CD4-positive, alpha-beta T cell treated with Interleukin-15 for 4 hours (primary cell): ENCODE results near the gene ABR.
"Not testable (repeated sequence)": the region's sequence is repeated elsewhere in the genome, so short reads cannot be mapped to it uniquely, and the experiment has no call there.

Experiments used
- DNase-seq: peaks from one replicate; pipeline ENCODE4 v3.0.0-alpha.2; 2020; ENCODE audit warnings: low spot score

ABR gene

DNA sequence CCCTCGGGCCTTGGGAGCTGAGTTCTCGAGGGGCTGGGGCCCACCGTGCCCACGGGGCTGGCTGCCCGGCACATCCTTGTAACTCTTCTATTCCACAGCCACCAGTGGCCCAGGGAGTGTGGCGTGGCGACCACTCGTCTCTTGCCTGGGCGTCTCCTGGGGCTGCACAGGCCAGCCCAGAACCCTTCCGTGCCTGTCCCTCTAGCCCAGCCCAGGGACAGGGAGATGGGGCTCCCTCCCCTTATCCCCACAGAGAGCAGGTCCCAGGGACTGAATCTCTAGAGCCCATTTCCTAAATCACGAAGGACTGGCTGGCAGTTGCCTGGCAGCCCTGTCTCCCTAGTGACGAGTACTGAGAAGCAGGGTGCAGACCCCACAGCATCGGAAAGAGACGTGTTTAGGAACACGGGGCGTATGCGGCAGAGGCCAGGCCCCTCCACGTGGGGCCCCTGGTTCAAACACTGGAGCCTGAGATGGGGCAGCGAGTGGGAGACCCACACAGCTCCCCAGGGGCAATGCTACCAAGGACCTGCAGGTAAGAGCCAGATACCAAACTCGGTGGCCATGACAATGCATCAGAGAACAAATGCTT is 131.8 kb downstream of the ABR start:
- no peak for DNase-seq

DNA sequence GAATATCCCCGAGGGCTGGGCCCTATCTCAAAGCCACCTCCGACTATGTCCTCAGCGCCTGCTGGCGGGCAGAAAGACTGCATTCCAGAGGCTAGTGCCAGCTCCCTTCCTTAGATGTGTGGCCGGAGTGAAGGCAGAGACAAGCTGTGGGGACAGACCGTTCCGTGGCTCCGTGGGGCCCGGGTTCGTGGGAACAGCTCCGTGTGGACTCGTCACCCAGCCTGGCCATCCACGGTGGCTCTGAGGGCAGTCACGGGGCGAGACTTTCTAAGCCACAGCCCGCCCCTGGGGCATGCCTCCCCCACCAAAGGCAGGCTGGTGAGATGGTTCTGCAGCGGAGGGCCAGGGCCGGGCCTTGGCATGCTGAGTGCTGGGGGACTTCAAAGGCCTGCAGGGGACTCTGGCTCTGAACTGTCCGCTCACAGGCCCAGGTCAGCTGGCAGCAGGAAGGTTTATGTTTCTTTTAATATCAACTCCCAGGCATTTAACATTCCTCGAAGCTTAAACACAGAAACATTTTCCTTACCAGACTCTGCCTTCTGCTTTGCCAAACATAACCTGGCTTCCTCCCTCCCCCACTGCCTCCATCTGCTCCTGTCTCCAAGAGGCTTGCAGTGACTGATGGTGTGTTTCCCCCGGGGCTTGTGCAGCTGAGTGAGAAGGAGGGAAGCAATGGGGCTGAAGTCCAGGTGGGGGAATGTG is 132.5 kb downstream of the ABR start:
- DNase-seq, result no peak

DNA sequence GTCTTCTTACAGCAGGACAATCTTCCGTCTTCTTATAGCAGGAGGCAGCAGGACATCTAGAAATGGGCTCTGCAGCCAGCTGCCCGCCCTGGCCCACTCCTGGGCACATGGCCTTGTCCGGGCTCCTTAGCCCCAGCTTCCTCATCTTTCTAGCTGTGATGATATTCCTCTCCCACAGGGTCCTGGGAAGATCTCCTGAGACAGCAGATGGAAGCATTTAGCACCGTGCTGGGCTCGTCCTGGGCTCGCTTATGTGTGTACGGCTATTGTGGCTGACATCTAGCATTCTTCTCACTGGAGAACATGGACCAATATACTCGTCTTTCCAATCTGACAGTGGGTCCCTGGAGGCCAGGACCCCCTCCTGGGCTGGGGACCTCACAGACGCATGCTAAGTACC is 134.3 kb downstream of the ABR start:
- no peak for DNase-seq

DNA sequence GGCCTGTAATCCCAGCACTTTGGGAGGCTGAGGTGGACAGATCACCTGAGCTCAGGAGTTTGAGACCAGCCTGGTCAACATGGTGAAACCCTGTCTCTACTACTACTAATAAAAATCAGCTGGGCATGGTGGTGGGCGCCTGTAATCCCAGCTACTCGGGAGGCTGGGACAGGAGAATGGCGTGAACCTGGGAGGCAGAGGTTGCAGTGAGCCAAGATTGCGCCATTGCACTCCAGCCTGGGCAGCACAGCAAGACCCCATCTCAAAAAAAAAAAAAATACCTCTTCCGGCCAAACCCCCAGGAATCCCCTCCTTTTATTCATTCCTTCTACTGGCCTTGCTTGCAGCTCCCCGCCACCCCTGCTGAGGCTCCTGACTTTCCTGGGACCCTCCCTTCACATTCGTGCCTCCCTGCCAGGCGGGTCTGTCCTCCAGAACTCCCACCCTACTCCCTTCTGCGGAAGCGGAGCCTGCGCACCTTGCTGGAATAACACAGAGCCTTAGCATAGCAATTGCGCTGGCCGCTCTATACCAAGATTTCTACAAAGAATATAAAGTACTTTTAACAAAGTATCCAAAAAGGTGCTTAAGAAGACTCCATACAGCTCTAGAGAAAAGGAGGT is 135.3 kb downstream of the ABR start:
- DNase-seq, result not testable (repeated sequence)

DNA sequence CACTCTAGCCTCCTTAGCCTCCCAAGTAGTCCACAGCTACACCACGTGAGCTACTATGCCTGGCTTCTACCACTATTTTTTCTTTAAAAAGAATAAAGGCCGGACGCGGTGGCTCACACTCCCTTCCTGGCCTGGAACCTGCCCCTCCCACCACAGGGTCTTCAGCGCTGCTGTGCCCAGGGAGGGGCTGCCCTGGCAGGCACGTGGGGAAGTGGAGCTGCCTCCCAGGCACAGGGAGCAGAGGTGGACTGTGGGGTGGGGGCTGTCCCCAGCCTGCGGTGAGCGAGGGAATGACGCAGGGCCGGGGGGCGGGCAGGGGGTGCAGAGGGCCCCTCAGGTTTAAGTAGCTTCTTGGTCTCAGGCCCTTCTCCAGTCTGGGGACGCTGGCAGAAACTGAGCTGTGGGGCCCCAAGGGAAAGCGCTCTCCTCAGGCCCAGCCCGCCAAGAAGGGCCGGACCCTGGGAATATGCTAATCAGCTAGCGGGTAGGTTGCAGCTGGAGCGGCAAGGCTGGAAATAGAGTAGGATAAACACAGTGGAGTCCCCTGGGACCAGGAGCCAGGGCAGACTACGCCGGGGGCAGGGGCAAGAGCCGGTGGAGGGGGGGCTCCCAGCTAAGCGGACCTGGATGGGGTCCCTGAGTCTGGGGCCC is 136.1 kb downstream of the ABR start:
- no peak for DNase-seq

DNA sequence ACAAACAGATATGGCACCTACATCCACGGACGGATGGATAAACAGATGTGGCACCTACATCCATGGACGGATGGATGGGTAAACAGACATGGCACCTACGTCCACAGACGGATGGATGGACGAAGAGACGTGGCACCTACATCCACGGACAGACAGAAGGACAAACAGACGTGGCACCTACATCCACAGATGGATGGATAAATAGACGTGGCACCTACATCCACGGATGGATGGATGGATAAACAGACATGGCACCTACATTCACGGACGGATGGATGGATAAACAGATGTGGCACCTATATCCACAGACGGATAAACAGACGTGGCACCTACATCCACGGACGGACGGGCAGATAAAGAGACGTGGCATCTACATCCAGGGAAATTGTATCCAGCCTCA is 137.3 kb downstream of the ABR start:
- no peak for DNase-seq

DNA sequence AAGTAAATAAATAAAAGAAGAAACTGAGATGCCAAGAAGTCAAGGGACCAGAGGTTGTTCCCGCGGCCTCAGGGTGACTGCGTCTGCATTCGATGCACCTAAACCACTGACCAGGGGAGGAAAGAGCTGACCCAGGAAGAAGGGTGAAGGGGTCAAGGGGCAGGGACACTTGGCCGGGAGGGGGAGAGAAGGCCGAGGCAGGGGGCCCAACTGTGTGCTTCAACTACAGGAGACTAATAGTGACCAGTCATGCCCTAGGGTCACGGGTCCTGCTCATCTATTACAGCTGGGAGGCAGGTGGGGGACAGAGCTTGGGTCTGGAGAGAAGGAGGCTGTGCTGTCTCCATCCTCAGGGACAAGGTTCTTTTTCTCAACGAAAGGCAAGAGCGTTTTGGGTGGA is 138.0 kb downstream of the ABR start:
- DNase-seq, result no peak

DNA sequence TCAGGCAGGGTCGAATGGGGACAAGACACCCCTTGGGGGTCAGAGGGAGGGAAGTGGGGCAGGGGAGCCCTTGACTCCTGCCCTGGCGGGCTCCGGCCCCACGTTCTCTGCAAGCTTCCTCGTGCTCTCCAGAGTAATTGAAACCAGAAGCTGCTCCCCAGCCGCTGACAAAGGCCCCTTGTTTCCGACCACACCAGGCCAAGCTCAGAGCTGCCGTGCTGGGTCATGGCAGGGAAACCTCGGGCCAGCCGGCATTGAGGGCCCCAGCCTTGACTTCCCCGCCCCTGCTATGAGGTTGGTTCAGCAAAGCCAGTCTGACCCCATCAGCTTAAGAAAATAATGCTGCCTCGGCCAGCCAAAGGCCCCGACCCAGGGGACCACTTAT is 139.6 kb downstream of the ABR start:
- DNase-seq, result no peak

DNA sequence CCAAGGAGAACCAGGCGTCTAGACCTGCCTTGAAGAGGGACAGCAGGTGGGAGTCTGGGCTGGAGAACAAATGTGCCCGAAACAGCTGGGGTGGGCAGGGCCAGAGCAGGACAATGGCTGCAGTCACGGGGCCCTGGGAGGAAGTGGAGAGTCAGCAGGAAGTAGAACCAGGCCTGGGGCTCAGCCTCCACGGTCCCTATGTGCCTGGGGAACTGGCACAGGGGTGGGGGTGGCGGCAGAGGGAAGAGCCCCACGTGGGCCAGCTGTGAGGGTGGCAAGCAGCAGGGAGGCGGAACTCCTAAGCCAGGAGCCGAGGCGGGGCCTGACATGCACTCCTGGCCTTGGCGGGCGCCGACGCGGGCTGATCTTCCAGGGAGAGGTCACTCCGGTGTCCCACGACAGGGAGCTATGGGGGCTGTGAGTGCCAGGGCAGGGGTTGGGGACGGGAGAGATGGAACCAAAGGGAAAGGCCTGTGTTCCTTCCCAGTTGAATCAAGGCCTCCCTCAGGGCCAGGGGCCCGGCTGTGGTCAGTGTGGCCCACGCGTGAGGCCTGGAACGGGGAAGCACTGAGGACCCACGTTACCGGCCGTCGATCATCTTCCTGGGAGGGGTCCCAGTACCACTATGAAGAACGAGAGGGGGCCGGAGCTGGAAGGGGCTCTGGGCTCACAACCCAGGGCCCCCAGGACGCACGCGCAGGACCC is 140.1 kb downstream of the ABR start:
- no peak for DNase-seq

DNA sequence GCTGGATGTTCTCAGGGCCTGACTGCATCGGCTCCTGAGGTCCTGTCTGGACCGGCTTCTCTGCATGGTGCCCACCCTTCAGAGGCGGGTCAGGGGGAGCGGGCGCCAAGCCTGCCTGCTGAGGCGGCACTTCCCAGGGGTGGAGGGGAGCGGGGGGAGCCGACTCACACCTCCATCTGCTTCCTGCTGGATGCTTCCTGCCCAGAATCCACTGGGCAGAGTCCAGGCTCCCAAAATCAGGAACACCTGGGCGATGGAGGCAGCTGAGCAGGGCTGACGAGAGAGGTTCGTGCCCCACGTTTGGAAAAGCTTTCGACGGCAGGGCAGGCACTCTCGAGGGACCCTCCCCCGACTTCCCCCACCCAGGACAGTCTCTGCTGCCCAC is 140.7 kb downstream of the ABR start:
- DNase-seq, result no peak

DNA sequence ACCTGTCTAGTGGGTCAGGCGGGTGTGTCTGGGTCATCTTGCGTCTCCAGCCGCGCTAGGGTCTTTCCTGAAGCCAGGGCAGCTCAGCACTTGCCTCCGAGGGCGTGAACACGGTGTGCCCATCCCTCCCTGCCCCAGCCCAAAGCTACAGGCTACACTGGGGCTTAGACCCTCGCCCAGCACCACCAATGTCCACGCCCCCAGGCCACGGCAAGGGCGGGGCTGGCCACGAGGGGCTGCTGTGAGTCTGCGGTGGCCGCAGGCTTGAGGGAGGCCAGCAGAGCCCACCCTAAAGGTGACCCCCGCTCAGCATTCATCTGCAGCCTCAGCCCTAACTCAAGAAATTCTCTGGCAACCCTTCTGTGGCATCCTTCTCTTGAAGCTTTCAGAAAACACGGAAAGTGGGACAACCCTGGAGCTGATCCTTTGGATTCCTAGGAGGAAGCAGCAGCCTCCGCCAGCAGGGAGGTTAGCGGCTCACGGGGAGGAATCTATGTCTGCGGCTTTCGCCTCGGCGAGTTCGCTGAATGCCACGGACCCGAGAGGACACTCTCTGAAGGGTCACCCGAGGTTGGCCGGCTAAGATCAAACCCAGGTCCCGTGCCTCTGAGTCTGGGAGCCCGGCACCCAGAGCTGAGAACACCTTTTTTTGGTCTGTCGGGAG is 141.2 kb downstream of the ABR start:
- no peak for DNase-seq

DNA sequence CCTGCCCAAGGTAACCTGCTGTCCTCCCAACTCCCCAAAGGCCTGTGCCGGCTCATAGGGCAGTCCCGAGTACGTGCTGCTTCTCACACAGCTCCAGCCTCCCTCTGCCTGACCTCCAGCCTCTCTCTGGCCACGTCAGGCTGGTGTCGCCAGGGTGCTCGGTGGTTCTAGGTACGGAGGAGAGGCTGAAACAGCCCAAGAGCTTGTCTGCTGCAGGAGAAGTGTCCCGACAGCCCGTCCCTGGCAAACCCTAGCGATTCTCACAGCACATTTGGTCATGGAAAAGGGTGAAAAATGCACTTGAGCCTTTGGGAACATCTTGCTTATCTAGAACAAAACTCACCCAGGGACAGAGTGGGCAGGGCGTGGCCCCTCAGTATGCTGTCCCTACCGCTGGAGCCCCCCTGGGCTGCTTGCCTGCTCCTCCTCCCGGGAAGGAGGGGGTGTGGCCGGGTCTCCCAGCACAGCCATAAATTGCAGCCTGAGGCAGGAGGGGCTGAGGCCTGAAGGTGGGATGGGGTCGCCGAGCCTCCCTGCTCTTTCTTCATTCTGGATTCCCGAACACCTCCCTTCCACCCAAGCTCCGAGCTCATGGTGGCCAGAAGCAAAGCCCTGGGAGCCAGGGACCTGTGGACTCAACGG is 142.4 kb downstream of the ABR start:
- no peak for DNase-seq

DNA sequence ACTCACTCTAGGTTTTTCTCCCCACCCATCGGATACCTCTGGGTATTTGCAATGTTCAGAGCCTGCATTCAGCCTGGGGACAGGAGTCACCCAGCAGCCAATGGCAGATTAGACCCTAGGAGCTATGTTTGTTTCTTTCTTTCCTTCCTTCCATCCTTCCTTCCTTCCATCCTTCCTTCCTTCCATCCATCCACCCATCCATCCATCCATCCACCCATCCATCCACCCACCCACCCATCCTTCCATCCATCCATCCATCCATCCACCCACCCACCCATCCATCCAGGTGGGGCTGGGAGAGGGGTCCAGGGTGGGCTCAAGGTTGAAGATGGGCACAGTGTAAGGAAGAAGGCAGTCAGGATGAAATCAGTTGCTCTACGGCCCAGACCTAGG is 142.9 kb downstream of the ABR start:
- no peak for DNase-seq

DNA sequence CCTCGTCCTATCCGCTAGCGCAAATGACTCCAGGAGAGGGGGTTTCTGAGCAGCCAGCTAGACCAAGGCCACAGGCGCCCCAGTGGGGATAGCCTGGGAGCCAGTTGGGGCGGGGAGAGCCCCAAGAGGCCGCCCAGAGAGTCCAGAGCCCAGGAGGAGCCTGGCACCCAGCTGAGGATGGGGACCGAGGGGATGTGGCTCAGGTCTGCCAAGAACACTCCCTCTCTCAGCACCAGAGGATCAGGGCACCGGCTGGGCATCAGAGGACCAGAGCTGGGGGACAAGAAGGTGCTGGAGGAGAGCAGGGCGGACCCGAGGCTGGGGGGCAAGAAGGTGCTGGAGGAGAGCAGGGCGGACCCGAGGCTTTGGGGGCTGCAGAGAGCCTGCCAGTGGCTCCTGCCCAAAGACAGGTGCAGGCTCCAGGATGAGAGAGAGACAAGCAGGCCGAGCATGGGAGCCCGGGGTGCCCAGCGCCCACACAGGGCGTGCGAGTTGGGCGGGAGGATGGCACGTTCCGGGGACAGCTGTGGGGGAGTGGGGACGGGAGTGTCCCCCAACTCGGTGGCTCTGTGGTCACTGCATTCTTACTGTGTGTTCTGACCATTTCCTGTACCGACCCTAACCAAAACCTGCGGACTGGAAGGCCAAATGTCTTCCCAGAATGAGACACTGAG is 143.5 kb downstream of the ABR start:
- DNase-seq, result no peak

DNA sequence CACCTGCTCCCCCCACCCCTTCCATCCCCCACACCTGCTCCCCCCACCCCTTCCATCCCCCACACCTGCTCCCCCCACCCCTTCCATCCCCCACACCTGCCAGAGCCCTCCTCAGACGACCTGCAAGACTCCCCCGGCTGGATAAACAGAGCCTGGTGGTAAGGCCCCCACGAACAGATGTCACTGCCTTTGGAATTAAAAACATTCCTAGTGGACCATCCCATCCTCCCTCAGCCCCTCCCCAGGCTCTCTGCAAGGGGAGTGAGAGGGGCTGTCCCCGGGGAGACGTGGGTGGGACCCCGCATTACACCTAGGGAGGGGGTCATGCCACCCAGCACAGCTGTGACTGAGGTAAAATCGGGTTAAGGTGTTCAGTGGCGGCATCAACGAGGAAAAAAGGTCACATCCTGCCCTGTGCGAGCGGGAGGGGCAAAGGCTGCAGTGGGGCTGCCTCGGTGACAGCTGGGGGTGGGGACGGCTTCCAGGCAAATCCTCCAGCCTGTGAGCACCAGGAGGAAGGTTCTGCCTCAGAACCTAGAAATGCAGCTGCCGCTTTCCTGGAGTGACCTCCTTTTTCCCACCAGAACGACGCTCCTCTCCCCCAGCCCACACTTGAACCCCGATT is 144.1 kb downstream of the ABR start:
- DNase-seq, result no peak

DNA sequence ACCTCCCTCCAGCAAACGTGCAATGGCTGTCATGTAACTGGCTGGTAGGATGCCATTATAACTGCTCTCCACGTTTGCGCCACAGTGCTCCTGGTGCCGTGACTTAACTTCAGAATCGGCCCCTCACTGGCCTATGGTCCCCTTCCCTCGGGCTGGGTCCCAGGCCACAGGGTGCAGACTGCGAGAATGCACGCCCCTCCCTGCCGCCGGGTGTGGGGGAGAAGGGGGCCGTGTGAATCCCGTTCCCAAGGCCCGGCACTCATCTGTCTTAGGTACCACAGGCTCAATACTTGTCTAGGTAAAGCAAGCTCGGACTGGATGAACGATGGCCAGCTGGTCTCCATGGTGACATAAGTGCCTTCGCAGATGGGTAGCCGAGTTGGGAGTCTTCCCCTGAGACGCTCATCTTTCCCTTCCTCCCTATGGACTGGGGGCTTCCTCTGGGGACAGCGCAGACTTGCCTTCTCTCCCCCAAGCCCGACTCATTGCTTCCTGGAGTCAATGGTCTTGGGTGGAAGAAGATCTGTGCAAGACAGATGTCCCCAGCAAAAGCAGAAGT is 145.1 kb downstream of the ABR start:
- no peak for DNase-seq

DNA sequence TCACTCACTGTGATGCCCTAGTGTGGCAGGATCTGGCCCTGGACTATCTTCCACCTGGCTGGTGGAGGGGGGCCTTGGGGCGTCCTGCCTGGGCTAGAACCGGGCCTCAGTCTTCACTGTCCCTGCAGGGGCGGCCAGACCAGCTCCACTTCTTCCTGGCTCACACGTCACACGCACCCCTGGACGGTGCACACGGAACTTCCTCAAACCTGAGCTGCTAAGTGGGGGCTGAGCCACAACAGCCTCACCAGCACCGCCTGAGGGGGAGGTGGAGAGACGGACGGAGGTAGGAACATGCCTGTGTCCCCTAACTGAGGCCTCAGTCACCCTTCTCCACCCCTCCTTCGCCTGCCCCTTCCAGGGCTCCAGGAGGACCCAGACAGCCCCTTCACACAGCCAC is 146.3 kb downstream of the ABR start:
- no peak for DNase-seq

DNA sequence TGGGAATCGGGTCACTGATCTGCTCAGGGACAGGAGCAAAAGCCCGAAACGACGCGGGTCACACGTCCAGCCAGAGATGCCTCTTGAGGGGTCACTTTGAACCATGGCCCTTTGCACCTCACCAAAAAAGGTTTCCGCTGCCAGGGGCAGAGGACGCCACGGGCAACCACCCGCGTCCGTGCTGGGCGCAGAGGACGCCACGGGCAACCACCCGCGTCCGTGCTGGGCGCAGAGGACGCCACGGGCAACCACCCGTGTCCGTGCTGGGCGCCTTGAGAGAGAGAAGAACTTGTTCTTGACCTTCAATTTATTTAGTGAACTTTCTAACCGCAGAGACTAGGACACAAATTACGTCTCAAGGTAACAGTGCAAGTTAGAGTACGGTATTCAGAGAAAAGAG is 147.4 kb downstream of the ABR start:
- no peak for DNase-seq

DNA sequence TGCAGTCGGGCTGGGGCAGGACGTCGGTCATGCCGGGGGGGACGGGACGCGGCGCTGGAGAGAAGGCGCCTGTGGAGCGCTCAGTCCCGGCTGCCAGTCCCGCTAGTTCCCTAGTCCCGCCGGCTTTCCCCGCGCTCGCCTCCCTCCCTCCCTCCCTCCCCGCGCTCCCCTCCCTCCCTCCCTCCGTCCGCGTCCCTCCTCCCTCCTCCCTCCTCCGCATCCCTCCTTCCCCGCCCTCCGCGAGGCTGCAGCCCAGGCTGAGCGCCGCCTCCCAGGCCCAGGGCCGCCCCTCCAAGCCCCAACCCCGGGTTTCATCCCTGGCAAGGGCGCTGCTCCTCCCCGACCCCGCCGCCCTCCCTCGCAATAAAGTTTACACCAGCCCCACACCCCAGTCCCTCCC is 148.1 kb downstream of the ABR start:
- DNase-seq, result no peak
